H1 (cell line): ENCODE results near the gene NPHP4. TPM values are rescaled to one million over a fixed set of nuclear protein-coding genes. Genes with fewer than 3 reads are reported as not detected.

Experiments
- CTCF ChIA-PET: fragments of 300-600 bp; sonication (Branson Sonifier 250); formaldehyde crosslinking; loops from one replicate; lab custom pipeline; 2021; ENCODE audit not compliant: partially characterized antibody; lab: Charles Lee
- POLR2A ChIA-PET: fragments of 300-600 bp; sonication (Branson Sonifier 250); formaldehyde crosslinking; loops from one replicate; lab custom pipeline; 2021; ENCODE audit warnings: inconsistent platforms; ENCODE audit not compliant: partially characterized antibody; lab: Charles Lee
- DNase-seq, 2 experiments: peaks; one replicate each; pipeline versions ENCODE4 v3.0.0 to v3.0.0-alpha.2; 2010 to 2022; ENCODE audit warnings: low spot score in 2 of 2, low read depth in 1 of 2, mixed read lengths in 1 of 2
- FAIRE-seq: peaks from 2 replicates; lab custom pipeline; 2011; peaks lifted over from hg19 to GRCh38; lab: Jason Lieb, UNC
- H2AFZ ChIP-seq: 2 replicates; pipeline ENCODE4 v1.8.1; 2012; ENCODE audit warnings: low read length, inconsistent platforms
- H2AK5ac ChIP-seq: 2 replicates; pipeline ENCODE4 v1.6.1; 2013; ENCODE audit warnings: low read depth, low read length
- H2BK120ac ChIP-seq: replicated peaks from 2 replicates; pipeline ENCODE3; 2013; ENCODE audit warnings: low read depth, low read length, inconsistent platforms
- H2BK12ac ChIP-seq: 2 replicates; pipeline ENCODE4 v1.6.1; 2013; ENCODE audit warnings: low read depth, low read length
- H2BK15ac ChIP-seq: 2 replicates; pipeline ENCODE4 v1.6.1; 2013; ENCODE audit warnings: low read length
- H2BK20ac ChIP-seq: 2 replicates; pipeline ENCODE4 v1.6.1; 2013; ENCODE audit warnings: low read length
- H2BK5ac ChIP-seq: 2 replicates; pipeline ENCODE4 v1.6.1; 2013; ENCODE audit warnings: low read depth, low read length
- H3K14ac ChIP-seq: 2 replicates; pipeline ENCODE4 v1.6.1; 2013; ENCODE audit warnings: inconsistent platforms; ENCODE audit not compliant: insufficient read length
- H3K18ac ChIP-seq: 2 replicates; pipeline ENCODE4 v1.6.1; 2013; ENCODE audit warnings: low read length; ENCODE audit errors: extremely low read depth
- H3K23ac ChIP-seq: 2 replicates; pipeline ENCODE4 v1.6.1; 2013; ENCODE audit warnings: inconsistent platforms; ENCODE audit not compliant: insufficient read length
- H3K23me2 ChIP-seq: 2 replicates; pipeline ENCODE4 v1.6.1; 2013; ENCODE audit warnings: low read depth, low read length
- H3K27ac ChIP-seq: 2 replicates; pipeline ENCODE4 v1.6.1; 2011; ENCODE audit warnings: low read depth, low read length, inconsistent platforms
- H3K27me3 ChIP-seq, 4 experiments: replicated peaks in 1 of 4; 1 replicate in 1 of 4; 2 replicates in 3 of 4; pipeline versions ENCODE4 v1.6.1 to v1.8.1; 2011 to 2013; ENCODE audit warnings: low read length in 3 of 4, mild to moderate bottlenecking in 3 of 4, inconsistent platforms in 2 of 4, mixed read lengths in 2 of 4, moderate library complexity in 1 of 4; ENCODE audit not compliant: control insufficient read depth in 3 of 4, insufficient read depth in 3 of 4; ENCODE audit errors: extremely low read depth in 1 of 4
- H3K36me3 ChIP-seq, 4 experiments: 2 replicates each; pipeline versions ENCODE4 v1.6.1 to v1.8.1; 2011 to 2013; ENCODE audit warnings: mild to moderate bottlenecking in 4 of 4, low read length in 3 of 4, moderate library complexity in 2 of 4, control low read depth in 1 of 4, inconsistent platforms in 1 of 4; ENCODE audit not compliant: insufficient read depth in 4 of 4, control insufficient read depth in 2 of 4
- H3K4ac ChIP-seq: replicated peaks from 2 replicates; pipeline ENCODE3; 2013; ENCODE audit warnings: low read length, low read depth, mixed read lengths, inconsistent platforms; ENCODE audit not compliant: insufficient read length
- H3K4me1 ChIP-seq, 4 experiments: replicated peaks in 1 of 4; 1 replicate in 1 of 4; 2 replicates in 3 of 4; pipeline versions ENCODE4 v1.6.1 to v1.8.1; 2011 to 2013; ENCODE audit warnings: low read length in 3 of 4, inconsistent platforms in 2 of 4, mixed read lengths in 1 of 4; ENCODE audit not compliant: insufficient read depth in 4 of 4, control insufficient read depth in 3 of 4
- H3K4me2 ChIP-seq, 2 experiments: 2 replicates each; pipeline versions ENCODE4 v1.6.1 to v1.8.1; 2011 to 2013; ENCODE audit warnings: low read depth in 2 of 2, low read length in 2 of 2, control low read depth in 1 of 2, inconsistent platforms in 1 of 2, mild to moderate bottlenecking in 1 of 2; ENCODE audit not compliant: insufficient read depth in 1 of 2
- H3K4me3 ChIP-seq, 4 experiments: fragments of 200-600, 300-600 bp in 1 of 4; sonication (generic), shearing (Covaris generic), sonication (Bioruptor Twin) in 1 of 4; 2 replicates each; pipeline versions ENCODE4 v1.5.1 to v1.8.1; 2011 to 2016; ENCODE audit warnings: low read length in 4 of 4, low read depth in 3 of 4, control low read depth in 2 of 4, inconsistent platforms in 2 of 4, mild to moderate bottlenecking in 2 of 4, mixed read lengths in 1 of 4, moderate library complexity in 1 of 4; ENCODE audit not compliant: insufficient read depth in 2 of 4; ENCODE audit errors: extremely low read depth in 1 of 4
- H3K56ac ChIP-seq: replicated peaks from 2 replicates; pipeline ENCODE3; 2013; ENCODE audit warnings: low read depth, mild to moderate bottlenecking, mixed read lengths, low read length, inconsistent platforms; ENCODE audit not compliant: insufficient read length
- H3K79me1 ChIP-seq: 2 replicates; pipeline ENCODE4 v1.6.1; 2013; ENCODE audit warnings: low read depth, low read length, control low read depth
- H3K79me2 ChIP-seq, 2 experiments: 2 replicates each; pipeline versions ENCODE4 v1.6.1 to v1.8.1; 2012 to 2013; ENCODE audit warnings: low read length in 2 of 2, mild to moderate bottlenecking in 2 of 2, inconsistent platforms in 1 of 2; ENCODE audit not compliant: insufficient read depth in 2 of 2, control insufficient read depth in 1 of 2
- H3K9ac ChIP-seq, 4 experiments: replicated peaks in 1 of 4; 1 replicate in 1 of 4; 2 replicates in 3 of 4; pipeline versions ENCODE4 v1.6.1 to v1.8.1; 2011 to 2013; ENCODE audit warnings: low read depth in 3 of 4, low read length in 3 of 4, control low read depth in 2 of 4, mild to moderate bottlenecking in 2 of 4, moderate library complexity in 2 of 4, inconsistent platforms in 1 of 4; ENCODE audit errors: extremely low read depth in 1 of 4
- H3K9me3 ChIP-seq, 2 experiments: 2 replicates each; pipeline versions ENCODE4 v1.6.1 to v1.8.1; 2012 to 2013; ENCODE audit warnings: mild to moderate bottlenecking in 2 of 2, moderate library complexity in 2 of 2, control low read depth in 1 of 2, inconsistent platforms in 1 of 2, low read depth in 1 of 2, low read length in 1 of 2, mixed read lengths in 1 of 2; ENCODE audit not compliant: insufficient read depth in 2 of 2
- H4K20me1 ChIP-seq, 2 experiments: replicated peaks in 1 of 2; 2 replicates each; pipeline versions ENCODE3 to v1.8.1; 2011 to 2013; ENCODE audit warnings: inconsistent platforms in 2 of 2, low read length in 2 of 2, mild to moderate bottlenecking in 1 of 2; ENCODE audit not compliant: insufficient read depth in 2 of 2, control insufficient read depth in 1 of 2
- H4K5ac ChIP-seq: 2 replicates; pipeline ENCODE4 v1.6.1; 2013; ENCODE audit warnings: low read length, low read depth, mixed read lengths, inconsistent platforms; ENCODE audit not compliant: insufficient read length
- H4K8ac ChIP-seq: 2 replicates; pipeline ENCODE4 v1.8.0; 2013; ENCODE audit warnings: mild to moderate bottlenecking, moderate library complexity, low read length, inconsistent platforms; ENCODE audit not compliant: insufficient read depth; ENCODE audit errors: extremely low read depth
- H4K91ac ChIP-seq: replicated peaks from 2 replicates; pipeline ENCODE3; 2013; ENCODE audit warnings: low read length, mixed read lengths, inconsistent platforms; ENCODE audit not compliant: insufficient read length
- YY1 ChIP-seq: IDR thresholded peaks from 2 replicates; pipeline ENCODE4 v1.6.1; 2011; ENCODE audit warnings: low read depth, mild to moderate bottlenecking, low read length
- WGBS, 2 experiments: shearing (Covaris generic) in 1 of 2; methylation state at CpG; one replicate each; pipeline versions ENCODE4 v1.1.6 to v1.1.7; 2013 to 2015; ENCODE audit warnings: low lambda C conversion rate in 2 of 2, mixed read lengths in 2 of 2, inconsistent platforms in 1 of 2, low coverage in 1 of 2, missing lambda C conversion rate in 1 of 2; ENCODE audit not compliant: insufficient replicate concordance in 2 of 2, insufficient coverage in 1 of 2, insufficient read length in 1 of 2; ENCODE audit errors: extremely low coverage in 1 of 2, missing lambda C conversion rate in 1 of 2; 5-methylcytosine and 5-hydroxymethylcytosine counted together
- polyA plus RNA-seq, 7 experiments: library from polyadenylated mRNA; depleted of rRNA in 3 of 7; stranded (reverse) in 5 of 7; unstranded in 2 of 7; fragments of >200 nt in 5 of 7; fragments of 200-250 nt in 2 of 7; gene quantifications; 1 replicate in 5 of 7; 2 replicates in 1 of 7; 4 replicates in 1 of 7; pipeline versions ENCODE4 v1.2.1 to v1.2.3, GENCODE V29; 2011 to 2013; ENCODE audit warnings: missing spikeins in 2 of 7, mixed read lengths in 2 of 7
- total RNA-seq: library from RNA; stranded (reverse); fragmentation: NEBNext Ultra II Directional; extraction: Animal tissue kit (Norgen Biotek cat#: 25700); gene quantifications from 2 replicates; pipeline ENCODE4 v1.2.1, GENCODE V29; 2021
- TF ChIP-seq, protein P1 (sequence below), 3 experiments: IDR thresholded peaks; 1 replicate in 2 of 3; 2 replicates in 1 of 3; pipeline versions ENCODE4 v1.5.1 to v1.6.1; 2011; ENCODE audit warnings: low read length in 3 of 3, mild to moderate bottlenecking in 3 of 3, inconsistent platforms in 2 of 3, low read depth in 1 of 3, moderate library complexity in 1 of 3; ENCODE audit not compliant: insufficient read depth in 1 of 3; ENCODE audit errors: control extremely low read depth in 1 of 3

The NPHP4 gene
- total and polyA plus RNA-seq, 2 of the 8 experiments (the other 6 are each of a cell fraction or from before 2014, with no cell fraction given), result 5.8 to 14.0 TPM

DNA sequence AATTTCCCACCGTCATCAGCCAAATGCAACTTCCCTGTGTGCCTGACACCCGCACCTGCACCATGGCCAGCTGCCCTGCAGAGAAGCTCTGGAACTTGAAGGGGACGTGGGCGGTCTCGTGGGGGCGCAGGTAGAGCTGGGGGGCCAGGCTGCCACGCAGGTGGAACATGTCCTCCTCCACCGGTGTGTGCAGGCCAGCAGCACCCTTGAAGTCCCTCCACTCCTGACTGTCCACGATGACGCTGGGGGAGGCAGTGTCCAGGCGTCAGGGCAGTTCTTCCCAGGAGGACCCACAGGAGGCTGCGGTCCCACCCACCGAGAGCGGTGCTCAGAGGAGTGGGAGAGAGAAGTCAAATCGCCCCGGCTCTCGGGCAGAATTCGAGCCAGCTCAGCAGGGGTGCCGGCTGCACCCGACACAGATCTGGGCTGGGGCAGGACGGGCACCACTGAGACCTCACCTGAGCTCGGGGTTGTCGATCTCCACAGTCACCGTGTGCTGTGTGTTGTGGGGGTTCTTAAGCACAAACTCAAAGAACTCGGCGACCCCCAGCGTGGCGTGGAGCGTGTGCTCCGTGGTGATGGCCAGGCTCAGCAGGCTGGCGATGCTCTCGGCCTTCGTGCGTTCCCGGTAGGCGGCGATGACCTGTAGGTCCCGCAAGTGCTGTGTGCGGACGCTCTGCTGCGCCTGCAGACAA, 117.7 kb downstream of the NPHP4 start:
- Histone ChIP-seq H3K18ac (no peak overlapping the region), H2BK12ac (no peak overlapping the region), H3K14ac (no peak overlapping the region), H3K9me3 (peaks cover 3% of the 10 kb centered on the region in 2 experiments; a peak in 2 of 4 replicates), H3K4me2 (no peak overlapping the region), H4K91ac (no peak overlapping the region), H4K20me1 (peaks cover 0 to 6% of the 10 kb centered on the region in 2 experiments), H3K23me2 (no peaks in the 10 kb centered on the region), H3K27me3 (no peaks in the 10 kb centered on the region), H2BK15ac (no peak overlapping the region), H2BK120ac (no peak overlapping the region), H4K8ac (no peak overlapping the region), H3K79me1 (no peaks in the 10 kb centered on the region), H3K9ac (no peak overlapping the region), H3K4me1 (no peaks in the 10 kb centered on the region; a peak in 1 of 7 replicates), H2BK20ac (no peak overlapping the region), H2BK5ac (no peak overlapping the region), H2AK5ac (no peak overlapping the region), H3K79me2 (no peaks in the 10 kb centered on the region), H3K36me3 (peaks cover 0 to 24% (median 0%) of the 10 kb centered on the region in 4 experiments; a peak in 3 of 8 replicates), H4K5ac (no peak overlapping the region), H2AFZ (no peak overlapping the region), H3K56ac (no peak overlapping the region), H3K4ac (peak overlapping the region; percentile 36), H3K23ac (no peak overlapping the region), H3K27ac (no peak overlapping the region), H3K4me3 (no peak overlapping the region)
- DNase-seq (no peak), FAIRE-seq (no peak)
- CTCF ChIA-PET, result interaction anchor here (1.2 to 1.3 kb wide), 2 partner anchors 10 to 12 kb away, joined by 3 to 4 read pairs; no protein-coding TSS in a partner anchor
- POLR2A ChIA-PET, result interaction anchor here (1.0 kb wide), 1 partner anchor 15 kb away, joined by 3 read pairs; no protein-coding TSS in a partner anchor
- WGBS, 2 experiments, result 90% methylated on average over 30 of the region's 41 CpGs; no CpG with 5 or more reads in 1 of the 2 experiments
- TF ChIP-seq, protein P1, sequence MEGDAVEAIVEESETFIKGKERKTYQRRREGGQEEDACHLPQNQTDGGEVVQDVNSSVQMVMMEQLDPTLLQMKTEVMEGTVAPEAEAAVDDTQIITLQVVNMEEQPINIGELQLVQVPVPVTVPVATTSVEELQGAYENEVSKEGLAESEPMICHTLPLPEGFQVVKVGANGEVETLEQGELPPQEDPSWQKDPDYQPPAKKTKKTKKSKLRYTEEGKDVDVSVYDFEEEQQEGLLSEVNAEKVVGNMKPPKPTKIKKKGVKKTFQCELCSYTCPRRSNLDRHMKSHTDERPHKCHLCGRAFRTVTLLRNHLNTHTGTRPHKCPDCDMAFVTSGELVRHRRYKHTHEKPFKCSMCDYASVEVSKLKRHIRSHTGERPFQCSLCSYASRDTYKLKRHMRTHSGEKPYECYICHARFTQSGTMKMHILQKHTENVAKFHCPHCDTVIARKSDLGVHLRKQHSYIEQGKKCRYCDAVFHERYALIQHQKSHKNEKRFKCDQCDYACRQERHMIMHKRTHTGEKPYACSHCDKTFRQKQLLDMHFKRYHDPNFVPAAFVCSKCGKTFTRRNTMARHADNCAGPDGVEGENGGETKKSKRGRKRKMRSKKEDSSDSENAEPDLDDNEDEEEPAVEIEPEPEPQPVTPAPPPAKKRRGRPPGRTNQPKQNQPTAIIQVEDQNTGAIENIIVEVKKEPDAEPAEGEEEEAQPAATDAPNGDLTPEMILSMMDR (IDR thresholded peaks at IDR 0.05; ENCODE audit: control extremely low read depth in 1 of 3, insufficient read depth in 1 of 3, low read depth in 1 of 3, low read length in 3 of 3), result no peak
- TF ChIP-seq YY1, result no peak
